MM.1S (cell line): ENCODE data around the gene ERC2.

ENCODE experiments used
- EZH2 ChIP-seq: fragments of 300-600 bp; sonication (generic); optimal IDR thresholded peaks from 2 replicates; pipeline ENCODE3; 2017; ENCODE audit warnings: low read depth, mild to moderate bottlenecking, antibody characterized with exemption, low read length, mixed read lengths
- EZH2phosphoT487 ChIP-seq: fragments of 300-600 bp; sonication (generic); IDR thresholded peaks from 2 replicates; pipeline ENCODE4 v1.6.1; 2018; ENCODE audit warnings: antibody characterized with exemption, low read length
- TF ChIP-seq, protein P1 (sequence below): fragments of 300-600 bp; sonication (generic); IDR thresholded peaks from 2 replicates; pipeline ENCODE4 v1.5.1; 2016; ENCODE audit warnings: antibody characterized with exemption, low read length, mixed read lengths

DNA sequence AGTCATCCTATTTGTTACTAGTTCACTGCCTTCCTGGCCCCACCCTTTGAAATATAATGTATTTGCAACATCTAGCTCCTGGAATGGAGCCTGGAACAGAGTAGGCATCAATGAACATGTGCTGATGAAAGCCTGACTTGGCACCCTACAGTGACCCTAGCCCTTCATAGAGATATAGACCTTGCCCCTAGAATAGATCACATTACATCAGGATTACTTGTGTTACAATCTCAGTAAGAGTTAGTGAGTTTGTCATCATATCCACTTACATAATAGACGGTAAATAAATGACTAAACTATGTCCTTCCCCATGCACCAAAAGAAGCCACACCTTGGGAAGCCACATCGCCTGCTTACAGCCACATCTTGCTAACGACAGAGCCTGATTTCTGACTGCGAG lies 870.6 kb downstream of the ERC2 start:
- TF ChIP-seq, protein P1, sequence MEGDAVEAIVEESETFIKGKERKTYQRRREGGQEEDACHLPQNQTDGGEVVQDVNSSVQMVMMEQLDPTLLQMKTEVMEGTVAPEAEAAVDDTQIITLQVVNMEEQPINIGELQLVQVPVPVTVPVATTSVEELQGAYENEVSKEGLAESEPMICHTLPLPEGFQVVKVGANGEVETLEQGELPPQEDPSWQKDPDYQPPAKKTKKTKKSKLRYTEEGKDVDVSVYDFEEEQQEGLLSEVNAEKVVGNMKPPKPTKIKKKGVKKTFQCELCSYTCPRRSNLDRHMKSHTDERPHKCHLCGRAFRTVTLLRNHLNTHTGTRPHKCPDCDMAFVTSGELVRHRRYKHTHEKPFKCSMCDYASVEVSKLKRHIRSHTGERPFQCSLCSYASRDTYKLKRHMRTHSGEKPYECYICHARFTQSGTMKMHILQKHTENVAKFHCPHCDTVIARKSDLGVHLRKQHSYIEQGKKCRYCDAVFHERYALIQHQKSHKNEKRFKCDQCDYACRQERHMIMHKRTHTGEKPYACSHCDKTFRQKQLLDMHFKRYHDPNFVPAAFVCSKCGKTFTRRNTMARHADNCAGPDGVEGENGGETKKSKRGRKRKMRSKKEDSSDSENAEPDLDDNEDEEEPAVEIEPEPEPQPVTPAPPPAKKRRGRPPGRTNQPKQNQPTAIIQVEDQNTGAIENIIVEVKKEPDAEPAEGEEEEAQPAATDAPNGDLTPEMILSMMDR, result no peak
- TF ChIP-seq EZH2 (no peak), EZH2phosphoT487 (no peak)
